Left renal cortex interstitium (tissue), 4 donors: ENCODE measurements around the gene ANKLE2. TPM values are rescaled to one million over a fixed set of nuclear protein-coding genes. Genes with fewer than 3 reads are reported as not detected.
"Not testable (repeated sequence)": the region's sequence is repeated elsewhere in the genome, so short reads cannot be mapped to it uniquely, and the experiment has no call there.

Experiments used
- DNase-seq, 4 donors: peaks; one replicate each; pipeline ENCODE4 v3.0.0-alpha.2; 2013; ENCODE audit warnings: low read depth in 4 of 4, low spot score in 2 of 4, missing footprints in 1 of 4
- polyA plus RNA-seq, 4 donors: library from polyadenylated mRNA; unstranded; fragments of 120-200 nt; gene quantifications; one replicate each; pipeline ENCODE4 v1.2.1, GENCODE V29; 2013; ENCODE audit not compliant: insufficient read length in 4 of 4

Gene ANKLE2
- polyA plus RNA-seq, 4 donors, result 49.0 to 89.5 (median 71.2) TPM

DNA sequence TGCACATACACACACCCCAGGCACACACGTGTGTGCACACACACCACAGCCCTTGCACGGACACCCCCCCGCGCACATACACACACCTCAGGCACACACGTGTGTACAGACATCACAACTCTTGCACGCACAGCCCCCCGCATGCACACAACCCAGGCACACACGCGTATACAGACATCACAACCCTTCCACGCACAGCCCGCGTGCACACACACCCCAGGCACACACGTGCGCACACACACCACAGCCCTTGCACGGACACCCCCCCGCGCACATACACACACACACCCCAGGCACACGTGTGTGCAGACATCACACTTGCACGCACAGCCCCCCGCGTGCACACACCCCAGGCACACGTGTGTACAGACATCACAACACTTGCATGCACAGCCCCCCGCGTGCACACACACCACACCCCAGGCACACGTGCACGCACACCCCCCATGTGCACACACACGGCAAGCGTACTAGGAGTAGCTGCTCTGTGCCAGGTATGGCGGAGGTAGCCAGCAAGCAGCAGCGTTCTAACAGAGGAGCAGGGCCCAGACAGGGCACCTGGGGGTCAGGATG, 18.2 kb upstream of the ANKLE2 start:
- no peak for DNase-seq

GRCh38 chr12:132777614-132778013, 16.0 kb upstream of the ANKLE2 start:
- no peak for DNase-seq

GRCh38 chr12:132776816-132777568, 15.4 kb upstream of the ANKLE2 start:
- DNase-seq, result no peak

DNA sequence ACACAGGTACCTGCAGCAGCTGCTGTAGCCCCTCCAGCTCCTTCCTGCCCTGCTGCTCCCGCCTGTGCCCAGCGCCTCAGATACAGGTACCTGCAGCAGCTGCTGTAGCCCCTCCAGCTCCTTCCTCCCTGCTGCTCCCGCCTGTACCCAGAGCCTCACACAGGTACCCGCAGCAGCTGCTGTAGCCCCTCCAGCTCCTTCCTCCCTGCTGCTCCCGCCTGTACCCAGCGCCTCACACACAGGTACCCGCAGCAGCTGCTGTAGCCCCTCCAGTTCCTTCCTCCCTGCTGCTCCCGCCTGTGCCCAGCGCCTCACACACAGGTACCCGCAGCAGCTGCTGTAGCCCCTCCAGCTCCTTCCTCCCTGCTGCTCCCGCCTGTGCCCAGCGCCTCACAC, 14.6 kb upstream of the ANKLE2 start:
- not testable (repeated sequence) for DNase-seq

DNA sequence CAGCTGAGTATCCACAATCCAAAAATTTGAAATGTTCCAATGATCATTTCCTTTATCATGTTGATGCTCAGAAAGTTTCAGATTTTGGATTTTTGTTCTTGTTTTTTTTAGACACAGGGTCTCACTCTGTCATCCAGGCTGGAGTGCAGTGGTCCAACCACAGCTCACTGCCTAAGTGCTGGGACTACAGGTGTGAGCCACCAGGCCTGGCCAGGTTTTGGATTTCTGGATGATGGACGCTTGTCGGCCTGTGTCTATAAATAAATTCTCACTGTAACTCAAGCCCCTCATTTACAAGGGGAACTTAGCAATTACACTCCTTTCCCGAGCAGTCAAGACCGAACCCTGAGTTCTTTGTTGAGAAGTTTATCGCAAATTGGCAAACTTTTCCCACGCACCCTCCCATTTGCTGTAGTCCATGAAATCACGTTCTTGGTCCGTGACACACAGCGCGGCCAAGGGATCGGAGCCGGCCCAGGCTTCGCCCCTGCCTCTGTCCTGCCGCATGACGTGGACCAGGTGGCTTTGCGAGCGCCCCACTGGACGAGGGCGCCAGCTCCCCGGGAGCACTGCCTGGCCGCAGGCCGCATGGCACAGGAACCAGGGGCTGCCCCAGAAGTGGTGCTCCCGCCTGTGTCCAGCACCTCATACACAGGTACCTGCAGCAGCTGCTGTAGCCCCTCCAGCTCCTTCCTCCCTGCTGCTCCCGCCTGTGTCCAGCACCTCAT, 14.0 kb upstream of the ANKLE2 start:
- DNase-seq, result no peak

GRCh38 chr12:132774646-132775275, 13.1 kb upstream of the ANKLE2 start:
- DNase-seq, result no peak

GRCh38 chr12:132774159-132774558, 12.5 kb upstream of the ANKLE2 start:
- DNase-seq, result no peak

- DNase-seq, result no peak
These were observed 11.7 kb upstream of the ANKLE2 start for GRCh38 chr12:132773077-132773955.

DNA sequence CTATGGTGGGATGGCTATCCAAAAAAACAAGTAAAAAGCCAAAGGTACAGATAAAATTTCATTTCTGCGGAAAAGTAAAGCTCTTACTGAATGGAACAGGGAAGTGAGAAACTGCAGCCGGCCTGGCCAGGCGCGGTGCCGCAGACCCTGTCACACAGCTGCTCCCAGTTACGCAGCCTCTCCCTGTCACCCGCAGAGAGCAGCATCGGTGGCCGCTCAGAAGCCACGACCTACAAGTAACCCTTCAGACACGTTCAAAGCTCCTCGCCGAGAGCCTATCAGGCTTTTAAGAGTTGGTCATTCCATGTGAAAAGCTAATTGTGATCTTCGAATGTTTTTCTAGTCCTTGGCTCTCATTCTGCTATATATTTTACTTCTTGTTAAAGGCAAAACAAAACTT, 11.0 kb upstream of the ANKLE2 start:
- DNase-seq, result peak in 2 of 4 donors; percentile 31 to 55

GRCh38 chr12:132771126-132771838, 9.7 kb upstream of the ANKLE2 start:
- DNase-seq, result no peak

DNA sequence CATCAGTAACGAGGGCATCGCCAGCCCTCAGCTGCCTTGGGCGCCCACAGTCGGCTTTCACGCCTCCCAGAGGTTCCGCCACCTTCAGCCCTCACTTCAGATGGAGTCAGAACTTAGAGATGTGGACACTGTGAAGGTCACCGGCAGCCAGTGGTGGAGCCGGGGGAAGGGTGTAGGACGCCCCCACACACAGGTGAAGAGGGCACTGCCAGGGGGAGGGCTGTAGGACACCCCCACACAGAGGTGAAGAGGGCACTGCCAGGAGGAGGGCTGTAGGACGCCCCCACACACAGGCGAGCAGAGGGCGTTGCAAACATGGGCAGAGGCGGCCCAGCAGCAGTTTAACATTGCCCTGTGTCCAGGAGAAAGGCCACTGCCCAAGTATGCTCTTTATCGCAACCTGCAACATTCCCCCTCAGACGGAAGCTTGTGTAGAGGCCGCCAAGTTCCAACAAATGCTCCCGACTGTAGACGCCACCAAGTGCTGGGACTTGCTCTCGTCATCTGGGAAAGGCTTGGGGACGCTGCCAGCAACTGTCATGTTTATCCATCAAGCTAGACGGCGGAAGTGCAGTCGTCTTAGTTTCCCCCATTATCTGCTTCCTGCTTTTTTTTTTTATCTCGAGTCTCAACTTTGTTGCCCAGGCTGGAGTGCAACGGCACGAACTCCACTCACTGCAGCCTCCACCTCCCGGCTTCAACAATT, 4.9 kb upstream of the ANKLE2 start:
- no peak for DNase-seq

DNA sequence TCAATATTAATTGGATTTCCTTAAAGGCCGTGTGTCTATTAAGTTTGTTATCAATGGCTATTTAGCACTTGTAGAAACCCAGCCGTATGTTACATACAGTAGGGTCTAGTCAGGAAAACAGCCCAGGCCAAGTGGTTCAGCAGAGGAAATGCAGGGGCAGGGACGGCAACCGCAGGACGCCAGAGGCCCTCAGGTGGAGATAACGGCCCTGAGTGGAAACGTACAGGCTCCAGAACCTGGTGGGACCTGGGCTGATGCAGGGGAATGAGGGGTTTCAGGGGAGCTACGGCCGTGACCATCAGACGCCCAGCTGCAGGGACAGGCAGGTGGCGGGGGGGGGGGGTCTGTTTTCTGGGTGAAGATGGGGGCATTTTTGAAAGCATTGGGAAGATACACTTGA, 3.7 kb upstream of the ANKLE2 start:
- no peak for DNase-seq

DNA sequence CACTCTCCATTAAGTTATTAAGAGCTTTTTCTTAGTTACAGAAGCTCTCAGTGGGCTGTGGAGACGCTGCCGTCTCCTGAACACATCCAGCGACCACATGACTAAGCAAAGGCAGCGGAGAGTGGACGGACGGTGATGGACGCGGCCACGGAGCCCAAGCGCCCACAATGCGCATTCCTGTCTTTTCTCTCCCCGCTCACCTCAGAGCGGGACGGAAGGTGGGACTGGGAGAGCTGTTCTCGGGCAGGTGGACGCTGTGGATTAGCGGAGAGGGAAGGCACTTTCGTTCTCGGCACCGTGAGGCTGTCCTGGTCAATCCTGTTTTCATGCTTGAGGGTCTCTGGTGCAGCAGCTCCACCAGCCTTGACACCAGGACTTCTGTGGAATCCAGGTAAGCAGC, 2.6 kb upstream of the ANKLE2 start:
- DNase-seq, result no peak

- peak in 2 of 4 donors; percentile 71 to 82 for DNase-seq
These were observed 420 bp upstream of the ANKLE2 start for GRCh38 chr12:132761921-132762583.

DNA sequence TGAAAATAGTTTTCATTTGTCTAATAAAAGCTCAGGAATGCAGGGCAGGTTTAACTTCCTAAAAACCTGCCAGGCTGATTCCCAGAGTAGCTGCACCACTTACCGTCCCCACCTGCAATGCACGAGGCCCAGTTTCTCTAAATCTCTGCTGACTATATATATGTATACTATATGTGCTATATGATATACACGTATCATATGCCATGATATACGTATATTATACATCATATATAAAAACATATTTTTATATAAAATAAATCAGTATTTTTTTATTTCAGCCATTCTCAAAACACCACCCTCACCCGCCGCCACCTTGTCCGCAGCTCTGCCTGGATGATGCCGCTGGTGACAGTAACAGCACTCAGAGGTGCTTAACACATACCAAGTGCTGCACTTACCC, 2.3 kb downstream of the ANKLE2 start:
- DNase-seq, result no peak

- not testable (repeated sequence) for DNase-seq
These were observed 2.8 kb downstream of the ANKLE2 start for GRCh38 chr12:132758825-132759224.

GRCh38 chr12:132754160-132754932, 7.3 kb downstream of the ANKLE2 start:
- DNase-seq, result no peak

DNA sequence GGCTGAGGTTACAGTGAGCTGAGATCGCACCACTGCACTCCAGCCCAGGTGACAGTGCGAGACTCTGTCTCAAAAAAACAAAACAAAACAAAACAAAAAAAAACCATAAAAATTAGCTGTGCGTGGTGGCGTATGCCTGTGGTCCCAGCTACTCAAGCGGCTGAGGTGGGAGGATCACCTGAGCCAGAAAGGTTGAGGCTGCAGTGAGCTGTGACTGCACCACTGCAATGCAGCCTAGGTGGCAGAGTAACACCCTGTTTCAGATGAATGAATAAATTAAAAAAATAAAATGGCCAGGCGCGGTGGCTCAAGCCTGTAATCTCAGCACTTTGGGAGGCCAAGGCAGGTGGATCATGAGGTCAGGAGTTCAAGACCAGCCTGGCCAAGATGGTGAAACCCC, 8.0 kb downstream of the ANKLE2 start:
- not testable (repeated sequence) for DNase-seq
